Hematopoietic multipotent progenitor cell treated with erythropoietin and hydrocortisone succinate and interleukin-3 and kit ligand, for 15 days (in vitro differentiated cells): ENCODE results near the gene CMSS1.

Experiments used
- DNase-seq: peaks from one replicate; pipeline ENCODE4 v3.0.0-alpha.2; 2015; ENCODE audit warnings: low spot score

CMSS1 gene

DNA sequence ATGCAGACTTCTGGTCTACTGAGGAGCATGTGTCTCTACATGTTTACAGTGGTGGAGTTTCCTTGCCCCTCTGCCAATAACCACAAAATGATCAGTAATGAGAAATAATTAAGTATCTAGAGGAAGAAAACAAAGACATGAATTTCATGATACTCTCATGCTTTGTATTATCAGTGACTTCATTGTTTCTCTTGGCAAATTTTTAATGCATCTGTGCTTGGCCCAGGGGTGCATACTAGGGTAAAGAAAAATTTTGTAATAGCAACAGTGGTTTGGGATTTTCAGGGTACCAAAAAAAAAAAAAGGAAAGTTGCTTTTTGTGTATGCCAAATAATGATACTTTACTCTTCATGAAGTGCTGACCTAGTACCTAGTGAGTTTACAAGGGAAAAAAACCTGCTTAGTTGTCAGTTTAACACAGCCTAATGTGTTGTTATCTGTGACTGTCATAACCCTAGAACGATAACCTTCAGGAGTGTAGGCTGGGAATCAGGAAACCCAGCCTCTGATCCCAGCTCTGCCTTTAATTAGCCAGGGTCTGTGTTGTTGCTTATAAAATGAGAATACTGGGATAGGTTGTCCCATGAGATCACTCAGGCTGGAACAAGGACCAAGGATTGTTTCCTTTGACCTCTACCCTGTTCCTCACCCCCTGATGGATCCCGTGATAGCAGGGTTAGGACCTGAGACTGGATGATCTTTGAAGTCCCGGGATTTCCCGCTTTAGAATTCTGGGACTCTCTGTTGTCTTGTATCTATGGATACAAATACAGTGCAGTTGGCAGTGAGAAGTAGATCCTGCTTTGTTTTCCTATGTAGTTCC is 117.5 kb downstream of the CMSS1 start:
- DNase-seq: no peak

DNA sequence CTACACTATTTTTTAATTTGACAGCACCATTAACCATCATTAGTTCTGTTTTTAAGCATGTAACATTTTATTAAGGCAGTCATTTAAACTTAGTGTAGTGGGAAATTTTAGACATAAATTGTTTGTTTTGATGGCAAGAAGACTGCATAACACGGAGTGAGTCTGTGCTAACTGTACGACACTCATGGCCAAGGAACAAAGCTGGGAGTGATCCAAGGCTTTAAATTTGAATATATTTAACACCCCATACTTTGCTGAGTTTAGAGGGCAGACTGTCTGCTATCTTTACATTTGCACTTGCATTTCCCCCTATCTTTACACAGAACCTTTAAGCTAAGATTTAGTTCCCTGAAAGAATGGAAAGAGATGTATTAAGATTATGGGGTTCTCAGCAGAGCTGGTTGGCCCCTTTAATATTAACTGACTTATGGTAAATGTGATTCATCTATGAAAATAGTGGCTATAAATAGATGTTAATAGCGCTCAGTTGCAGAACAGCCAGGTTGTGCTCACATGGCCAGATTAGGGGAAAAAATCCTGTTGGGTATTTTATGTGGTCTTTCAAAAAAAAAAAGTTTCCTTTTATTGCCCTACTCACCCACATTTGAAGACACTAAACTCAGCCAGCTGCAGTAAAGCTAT is 120.7 kb downstream of the CMSS1 start:
- DNase-seq: no peak

DNA sequence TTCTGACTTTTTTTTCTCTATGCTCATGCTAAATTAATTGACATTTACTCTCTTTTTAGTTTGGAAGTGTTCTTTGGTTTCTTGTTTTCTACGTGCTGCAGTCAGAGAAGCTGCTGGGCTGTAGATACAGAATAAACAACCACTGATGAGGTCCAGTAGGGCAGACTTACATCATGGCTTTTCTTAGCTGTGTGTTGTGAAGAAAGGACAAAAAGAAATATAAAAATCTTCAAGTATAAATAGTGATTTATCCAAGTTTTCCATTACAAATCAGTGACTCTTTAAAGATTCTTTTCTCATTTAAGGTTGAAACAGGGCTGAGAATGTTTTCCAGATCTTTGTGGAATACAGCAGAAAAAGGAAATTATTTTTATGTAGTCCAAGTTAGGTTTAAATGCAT is 122.2 kb downstream of the CMSS1 start:
- no peak for DNase-seq

DNA sequence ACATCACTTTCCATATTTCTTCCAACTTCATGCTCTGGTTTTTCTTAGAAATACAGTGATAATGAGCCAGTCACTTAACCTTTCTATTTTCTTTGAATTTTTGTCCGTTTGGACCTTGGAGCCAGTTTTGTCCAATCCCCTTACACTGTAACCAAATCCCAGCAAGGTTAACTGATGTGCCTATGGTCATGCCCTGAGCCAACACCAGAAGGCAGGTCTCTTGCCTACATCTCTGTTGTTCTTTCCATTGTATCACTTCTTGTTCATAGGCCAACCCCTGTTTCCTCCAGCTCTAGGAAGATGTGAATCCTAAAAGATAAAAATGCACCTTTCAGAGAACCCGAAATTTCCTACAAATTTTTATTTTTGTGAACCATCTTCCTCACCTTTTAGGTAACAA is 122.7 kb downstream of the CMSS1 start:
- no peak for DNase-seq

DNA sequence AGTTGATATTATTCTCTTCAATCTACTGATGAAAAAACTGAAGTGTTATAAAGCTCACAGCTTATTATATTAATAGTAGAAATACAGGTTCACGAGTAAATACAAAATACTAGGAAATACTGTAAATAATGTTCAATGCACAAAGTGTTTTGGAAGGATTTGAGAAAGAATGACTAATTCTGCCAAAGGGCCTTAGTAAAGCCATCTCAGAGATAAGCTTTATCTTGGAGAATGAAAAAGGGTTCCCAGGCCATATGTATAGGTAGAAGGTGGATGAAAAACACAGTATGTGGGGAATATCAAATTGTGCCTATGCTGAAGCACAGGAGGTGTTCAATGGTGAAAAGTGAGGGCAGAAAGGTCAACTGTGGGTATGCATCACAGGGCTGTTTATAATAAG is 123.5 kb downstream of the CMSS1 start:
- DNase-seq: no peak

DNA sequence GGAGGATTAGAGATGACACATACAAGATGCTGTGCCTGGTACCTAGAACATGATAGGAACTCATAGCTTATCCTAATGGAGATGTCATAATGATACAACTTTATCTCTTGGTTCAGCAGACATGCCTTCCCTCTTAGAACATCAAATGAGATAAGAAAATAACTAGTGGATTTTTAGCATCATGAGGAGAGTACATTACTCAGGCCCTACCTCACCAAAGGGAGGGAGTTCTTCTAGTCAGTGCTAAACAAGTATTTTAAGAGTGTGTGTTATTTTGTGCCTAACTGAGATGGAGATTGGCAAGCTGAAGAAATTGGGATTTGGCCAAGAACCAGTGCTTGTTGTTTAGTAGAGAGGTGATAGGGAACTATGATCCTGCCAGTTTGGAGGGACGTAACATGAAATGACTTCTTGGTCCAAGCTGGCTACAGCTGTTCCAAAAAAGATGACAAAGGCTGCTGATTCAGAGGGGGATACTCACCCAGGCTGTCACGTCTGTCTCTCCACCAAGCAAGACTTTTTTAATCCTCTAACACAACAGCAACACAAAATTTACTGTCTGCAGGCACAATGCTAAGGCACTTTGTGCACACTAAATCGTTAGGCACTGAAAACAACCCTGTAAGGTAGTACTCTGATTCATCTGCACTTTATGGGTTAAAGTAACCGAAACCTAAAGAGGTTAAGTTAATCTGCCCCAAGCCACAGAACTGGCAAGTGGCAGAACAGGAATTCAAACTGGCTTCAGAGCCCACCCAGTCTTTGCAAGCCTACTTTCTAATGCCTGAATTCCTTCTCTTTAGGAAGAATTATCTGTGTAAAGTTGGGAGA is 126.5 kb downstream of the CMSS1 start:
- no peak for DNase-seq

DNA sequence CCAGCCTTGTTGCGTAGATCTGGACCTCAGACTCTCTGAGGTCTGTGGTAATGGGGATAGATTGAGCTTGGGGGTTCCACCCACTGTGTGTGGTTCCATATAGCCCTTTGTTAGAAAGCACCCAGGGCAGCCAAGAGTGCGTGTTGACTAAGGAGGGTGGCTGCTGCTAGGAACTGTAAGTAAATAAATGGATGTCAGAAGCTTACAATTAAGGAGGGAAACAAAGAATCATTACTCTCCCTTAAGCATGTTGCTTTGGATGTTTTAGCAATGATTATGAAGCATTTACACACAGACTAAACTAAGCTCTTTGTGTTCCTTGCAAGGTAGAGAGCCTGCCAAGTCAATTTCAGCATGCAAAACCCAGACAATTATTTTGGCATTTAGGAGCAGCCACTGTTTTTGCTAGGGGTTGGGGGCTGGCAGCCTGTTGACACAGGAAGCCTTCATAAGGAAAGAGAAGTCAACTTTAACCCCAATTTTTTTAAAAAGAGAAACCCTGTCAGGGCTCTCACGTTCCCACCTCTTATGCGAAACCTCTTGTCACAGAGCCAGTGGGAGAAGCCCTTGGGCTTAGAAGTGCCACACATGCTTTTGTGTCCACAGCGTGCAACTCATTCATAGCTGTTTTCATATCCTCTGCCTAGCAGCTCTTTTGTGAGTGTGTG is 127.8 kb downstream of the CMSS1 start:
- DNase-seq: no peak

DNA sequence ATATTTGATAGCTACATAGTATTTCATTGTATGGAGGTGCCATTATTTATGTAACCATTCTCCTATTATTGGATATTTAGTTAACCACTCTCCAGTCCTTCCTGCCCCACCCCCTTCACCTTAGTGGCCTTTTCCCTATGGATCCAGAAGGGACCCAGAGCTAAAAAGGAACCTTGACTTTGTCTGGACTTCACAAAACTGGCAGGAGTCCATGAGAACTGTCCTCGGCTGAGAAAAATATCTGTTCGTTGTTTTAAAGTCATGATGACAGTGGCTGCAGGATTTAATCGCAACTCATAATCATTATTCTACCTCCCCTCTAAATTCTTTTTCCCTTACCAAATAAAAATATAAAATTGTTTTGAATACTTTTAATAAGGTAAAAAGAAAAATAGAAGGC is 129.7 kb downstream of the CMSS1 start:
- DNase-seq: no peak

DNA sequence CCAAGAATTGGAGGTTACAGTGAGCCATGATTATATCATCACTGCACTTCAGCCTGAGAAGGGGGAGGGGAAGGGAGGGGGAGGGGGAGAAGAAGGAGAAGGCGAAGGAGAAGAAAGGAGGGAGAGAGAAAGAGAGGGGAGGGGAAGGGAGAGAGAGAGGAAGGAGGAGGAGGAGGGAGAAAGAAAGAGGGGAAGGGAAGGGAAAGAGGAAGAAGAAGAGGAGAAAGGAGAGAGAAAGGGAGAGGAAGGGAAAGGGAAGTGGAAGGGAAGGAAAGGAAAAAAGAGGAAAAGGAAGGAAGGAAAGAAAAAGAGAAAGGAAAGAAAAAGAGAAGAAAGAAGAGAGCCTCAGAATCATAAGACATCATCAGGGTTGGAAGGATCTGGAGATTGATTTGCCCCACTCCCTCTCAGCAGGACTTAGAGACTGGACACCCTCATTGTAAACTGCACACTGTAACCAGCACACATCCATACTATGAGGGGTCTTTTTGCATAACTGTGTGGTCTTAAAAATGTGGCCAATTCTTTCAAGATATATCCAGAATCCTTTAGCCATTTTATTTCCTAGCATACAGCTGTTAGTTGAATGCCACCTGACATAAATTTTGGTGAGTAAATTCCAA is 130.9 kb downstream of the CMSS1 start:
- DNase-seq: no peak

DNA sequence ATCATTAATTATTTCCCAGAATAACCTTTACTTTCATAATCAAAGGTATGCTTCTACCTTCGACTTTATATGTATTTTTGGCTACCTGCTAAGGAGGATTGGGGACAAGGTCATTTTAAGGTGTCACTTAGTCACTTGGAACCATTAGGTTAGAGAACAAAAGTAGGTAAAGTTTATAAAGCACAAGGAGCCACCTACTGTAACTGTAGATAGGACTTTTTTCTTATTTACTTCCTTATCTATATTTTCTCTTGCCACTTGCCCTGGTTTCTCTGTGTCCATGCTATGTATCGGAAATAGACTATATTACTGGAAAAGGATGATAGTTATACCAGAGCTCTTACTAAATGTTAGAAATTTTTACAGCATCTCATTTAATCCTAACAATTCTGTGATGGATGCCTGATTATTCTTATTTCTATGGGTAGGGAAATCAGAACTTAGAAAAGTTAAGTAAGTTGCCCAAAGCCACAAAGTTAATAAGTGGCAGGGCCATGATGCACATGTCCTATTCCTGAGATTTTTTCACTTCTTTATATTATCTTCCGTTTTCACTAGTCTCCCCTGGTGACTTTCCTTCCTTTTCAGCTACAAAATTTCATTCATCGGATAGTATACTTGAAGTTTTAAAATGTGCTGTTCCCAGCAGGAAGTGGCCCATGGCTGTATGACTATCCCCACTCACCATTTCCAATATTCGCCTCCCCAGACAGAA is 132.5 kb downstream of the CMSS1 start:
- DNase-seq: no peak

DNA sequence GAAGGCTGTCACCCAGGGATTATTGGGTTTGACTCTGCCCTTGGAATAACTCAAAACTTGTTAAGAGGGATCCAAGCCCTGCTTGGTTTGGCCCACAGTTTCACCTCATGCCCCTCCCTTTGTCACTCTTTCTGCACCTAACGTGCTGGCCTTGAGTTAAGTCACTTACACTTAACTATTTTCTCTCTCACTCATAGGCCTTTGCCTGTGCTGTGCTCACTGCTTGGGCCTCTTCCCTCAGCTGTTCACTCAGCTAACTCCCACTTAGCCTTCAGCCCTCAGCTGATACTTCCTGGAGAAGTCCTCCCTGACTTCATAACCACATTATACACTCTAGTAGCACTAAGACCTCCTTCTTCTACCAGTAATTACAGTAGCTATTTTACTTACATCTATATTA is 133.3 kb downstream of the CMSS1 start:
- no peak for DNase-seq

DNA sequence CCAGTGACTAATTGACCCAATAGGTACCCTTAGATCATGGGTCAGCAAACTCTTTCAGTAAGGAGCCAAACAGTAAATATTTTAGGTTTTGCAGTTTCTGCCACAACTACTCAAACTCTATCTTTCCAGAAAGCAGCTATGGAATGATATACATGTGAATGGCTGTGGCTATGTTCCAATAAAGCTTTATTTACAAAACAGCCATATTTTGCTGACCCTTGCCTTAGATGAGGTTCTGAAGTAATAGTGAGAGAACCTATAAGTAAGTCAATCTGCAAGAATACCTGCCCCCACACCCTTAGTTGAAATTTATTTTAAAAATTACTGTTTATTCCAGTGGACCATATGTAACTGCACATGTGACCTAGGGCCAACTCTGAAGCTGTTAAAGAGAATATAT is 134.0 kb downstream of the CMSS1 start:
- no peak for DNase-seq

DNA sequence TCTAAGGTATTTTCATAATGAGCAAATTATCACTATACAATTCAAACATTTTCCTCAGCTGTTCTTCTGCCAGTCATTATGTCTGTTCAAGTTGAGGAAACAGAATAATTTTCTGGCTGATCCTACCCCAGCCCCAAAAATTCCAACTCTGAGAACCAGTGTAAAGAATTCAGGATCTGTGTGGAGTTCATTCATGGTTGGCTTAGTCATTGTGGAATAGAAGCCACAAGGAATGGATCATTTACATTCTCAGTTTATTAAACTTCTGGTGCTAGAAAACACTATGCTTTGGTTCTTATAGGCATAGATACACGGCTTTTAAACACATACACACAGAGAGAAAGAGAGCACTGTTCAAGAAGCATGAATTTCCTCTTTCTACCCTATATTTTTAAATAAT is 134.6 kb downstream of the CMSS1 start:
- DNase-seq: no peak

DNA sequence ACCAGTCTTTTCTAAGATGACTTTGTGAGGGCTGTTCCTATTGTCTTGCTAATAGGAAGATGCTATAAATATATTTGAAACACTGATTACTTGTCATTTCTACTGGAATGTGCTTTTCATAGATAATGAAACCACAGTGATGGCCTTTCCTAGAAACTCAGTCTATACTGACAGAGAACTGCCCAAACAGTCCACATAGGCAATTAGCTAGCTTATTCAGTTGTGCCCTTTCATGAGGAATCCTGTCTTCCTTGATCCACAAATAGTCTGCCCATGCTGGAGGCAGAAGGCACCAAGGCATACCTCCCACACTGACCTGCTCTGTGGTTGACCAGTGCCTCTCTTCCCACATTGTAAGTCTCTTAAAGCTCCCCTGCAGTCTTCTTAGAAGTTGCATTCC is 135.9 kb downstream of the CMSS1 start:
- no peak for DNase-seq

DNA sequence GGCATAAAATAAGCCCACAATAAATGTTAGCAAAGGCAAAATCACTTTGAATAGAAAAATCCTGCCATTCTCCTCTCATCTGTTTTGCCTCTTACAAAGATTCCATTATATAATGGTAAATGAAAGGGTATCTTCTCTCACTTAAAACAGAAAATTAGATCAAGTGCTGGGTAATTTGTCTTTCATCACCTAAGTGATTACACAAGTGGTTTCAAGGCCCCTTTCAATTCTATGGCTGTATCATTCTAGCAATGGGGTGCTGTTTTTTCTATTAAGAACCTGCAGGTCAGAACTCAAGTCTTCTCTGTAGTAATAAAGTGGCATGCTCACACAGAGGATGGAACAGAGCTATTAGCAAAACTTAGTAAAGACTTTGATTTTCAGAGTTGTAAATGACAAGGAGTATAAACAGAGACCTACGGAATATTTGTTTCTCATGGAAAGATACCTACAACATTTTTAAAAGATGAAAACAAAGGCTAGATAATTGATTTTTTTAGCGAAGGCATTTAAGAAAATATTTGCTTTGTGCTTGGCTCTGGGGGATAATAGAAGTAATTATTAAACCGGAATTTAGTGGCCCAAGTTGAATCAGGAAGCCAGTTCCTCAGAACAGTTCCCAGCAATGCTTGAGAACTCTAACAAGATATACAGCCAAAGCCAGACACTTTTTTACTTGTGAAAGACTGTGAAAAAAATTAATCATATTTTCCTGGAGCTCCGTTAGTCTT is 137.4 kb downstream of the CMSS1 start:
- no peak for DNase-seq

DNA sequence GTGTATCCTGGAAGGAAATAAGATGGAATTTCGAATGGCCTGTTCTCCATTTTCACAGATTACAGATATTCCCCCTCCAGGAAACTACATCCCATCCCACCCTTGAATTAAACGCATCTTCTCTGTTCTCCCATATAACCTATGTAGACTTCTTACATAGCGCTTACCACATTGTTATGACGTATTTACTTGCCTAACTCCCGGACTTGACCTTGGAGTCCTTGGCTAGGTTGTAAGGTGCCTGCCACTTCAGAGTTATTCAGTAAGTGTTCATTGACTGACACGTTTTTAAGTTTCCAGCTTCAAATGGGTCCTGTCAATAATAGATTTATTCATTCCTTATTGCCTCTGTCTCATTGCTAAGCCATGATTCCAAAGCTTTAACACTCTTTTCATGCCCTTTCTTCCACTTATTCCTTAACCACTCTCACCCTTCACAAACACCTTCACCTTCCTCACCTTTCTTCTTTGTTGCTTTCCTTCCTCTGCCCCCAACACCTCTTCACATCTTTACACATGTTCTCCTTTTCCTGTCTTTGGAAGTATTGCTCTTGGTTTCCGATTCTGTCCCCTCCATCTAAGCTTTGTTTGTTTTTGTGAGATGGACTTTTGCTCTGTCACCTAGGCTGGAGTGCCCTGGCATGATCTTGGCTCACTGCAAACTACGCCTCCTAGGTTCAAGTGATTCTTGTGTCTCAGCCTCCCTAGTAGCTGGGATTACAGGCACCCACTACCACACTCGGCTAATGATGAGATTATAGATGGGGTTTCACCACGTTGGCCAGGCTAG is 138.3 kb downstream of the CMSS1 start:
- no peak for DNase-seq

DNA sequence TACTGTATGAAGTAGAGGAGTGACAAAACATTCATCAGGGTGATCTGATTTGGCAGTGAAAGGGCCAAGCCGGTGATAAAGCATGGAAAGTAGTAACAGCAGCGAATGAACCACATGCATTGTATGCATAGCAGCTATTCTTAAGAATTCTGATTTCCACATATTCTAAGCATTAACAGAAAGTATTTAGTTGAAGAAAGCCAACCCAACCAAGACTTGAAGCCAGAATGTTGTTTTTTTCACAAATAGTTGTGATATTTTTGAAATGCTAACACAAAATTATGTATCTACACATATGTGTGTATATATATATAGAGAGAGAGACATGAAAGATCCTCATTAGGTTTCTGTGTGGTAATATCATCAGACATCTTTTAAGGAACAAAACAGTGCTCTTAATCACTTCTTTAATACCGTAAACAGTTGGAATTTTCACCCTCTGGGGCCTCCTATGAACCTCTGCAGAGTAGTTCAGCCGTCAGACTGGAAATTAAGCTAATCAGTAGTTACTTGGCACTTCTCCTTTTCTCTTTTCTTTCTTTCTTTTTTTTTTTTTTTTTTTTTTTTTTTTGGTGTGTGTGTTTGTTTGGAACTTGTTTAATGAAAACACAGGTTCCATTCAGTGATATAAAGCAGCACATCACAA is 139.6 kb downstream of the CMSS1 start:
- DNase-seq: no peak

DNA sequence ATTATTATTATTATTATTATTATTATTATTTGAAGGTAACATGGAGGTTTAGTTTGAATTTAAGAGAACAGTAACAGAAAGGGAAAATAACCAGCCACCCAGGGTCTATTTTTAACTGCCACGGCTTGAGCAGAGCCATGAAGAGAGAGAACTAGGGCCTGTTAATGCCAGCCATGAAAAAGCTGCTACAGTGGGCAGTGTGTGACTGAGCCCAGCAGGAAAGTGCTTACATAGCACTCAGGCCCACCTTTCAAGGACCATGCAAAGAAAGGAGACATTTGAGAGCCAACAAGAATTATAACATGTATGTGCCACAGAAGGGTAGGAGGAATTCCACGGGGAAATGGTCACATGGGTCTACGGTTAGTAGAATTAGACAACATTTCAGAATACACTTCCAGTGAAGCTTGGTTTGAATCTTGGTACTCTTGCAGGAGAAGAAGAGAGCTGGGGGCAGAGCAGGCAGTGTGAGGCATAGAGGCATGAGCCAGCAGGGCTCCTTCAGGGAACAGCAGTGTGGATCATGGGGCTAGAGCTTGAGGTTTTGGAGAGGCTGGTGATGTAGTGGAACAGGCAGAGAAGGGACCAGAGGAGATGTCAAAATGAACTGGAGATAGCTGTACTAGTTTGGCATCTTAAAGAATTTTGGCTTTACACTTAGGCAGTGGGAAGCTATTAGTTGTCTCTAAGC is 140.7 kb downstream of the CMSS1 start:
- DNase-seq: no peak
